ENCODE results near the gene NTN4. TPM values are rescaled to one million over a fixed set of nuclear protein-coding genes. Genes with fewer than 3 reads are reported as not detected.

The NTN4 gene
- total and polyA plus RNA-seq, 10 of the 15 experiments (the other 5 are each of a cell fraction or from before 2014, with no cell fraction given), result 0.15 TPM; not detected in 9

DNA sequence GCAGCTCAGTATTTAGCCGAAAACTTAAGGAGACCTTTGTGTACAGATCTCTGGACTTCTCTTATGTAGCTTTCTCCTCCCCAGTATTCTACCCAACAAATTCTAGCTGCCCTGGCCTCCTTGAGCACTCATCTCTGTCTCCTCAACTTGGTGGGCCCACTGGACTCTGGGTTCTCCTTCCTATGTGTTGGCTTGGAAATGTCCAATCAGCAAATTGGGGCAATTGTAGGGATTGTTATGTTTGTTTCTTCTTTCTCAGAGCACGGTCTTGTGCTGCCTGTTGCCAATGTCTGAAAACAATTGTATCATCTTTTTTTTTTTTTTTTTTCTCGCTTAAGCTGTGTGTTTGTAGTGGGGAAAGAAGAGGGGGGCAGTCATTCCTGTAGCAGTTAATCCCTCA is 30.2 kb downstream of the NTN4 start (continued):
- TF ChIP-seq PML (IDR thresholded peaks at IDR 0.05; ENCODE audit: low read length) (no peak), ZNF217 (IDR thresholded peaks at IDR 0.05) (no peak), SMAD5 (IDR thresholded peaks at IDR 0.05; ENCODE audit: low read depth) (no peak), YBX1 (IDR thresholded peaks at IDR 0.05) (no peak)
- TF ChIP-seq, protein P1, sequence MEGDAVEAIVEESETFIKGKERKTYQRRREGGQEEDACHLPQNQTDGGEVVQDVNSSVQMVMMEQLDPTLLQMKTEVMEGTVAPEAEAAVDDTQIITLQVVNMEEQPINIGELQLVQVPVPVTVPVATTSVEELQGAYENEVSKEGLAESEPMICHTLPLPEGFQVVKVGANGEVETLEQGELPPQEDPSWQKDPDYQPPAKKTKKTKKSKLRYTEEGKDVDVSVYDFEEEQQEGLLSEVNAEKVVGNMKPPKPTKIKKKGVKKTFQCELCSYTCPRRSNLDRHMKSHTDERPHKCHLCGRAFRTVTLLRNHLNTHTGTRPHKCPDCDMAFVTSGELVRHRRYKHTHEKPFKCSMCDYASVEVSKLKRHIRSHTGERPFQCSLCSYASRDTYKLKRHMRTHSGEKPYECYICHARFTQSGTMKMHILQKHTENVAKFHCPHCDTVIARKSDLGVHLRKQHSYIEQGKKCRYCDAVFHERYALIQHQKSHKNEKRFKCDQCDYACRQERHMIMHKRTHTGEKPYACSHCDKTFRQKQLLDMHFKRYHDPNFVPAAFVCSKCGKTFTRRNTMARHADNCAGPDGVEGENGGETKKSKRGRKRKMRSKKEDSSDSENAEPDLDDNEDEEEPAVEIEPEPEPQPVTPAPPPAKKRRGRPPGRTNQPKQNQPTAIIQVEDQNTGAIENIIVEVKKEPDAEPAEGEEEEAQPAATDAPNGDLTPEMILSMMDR (IDR thresholded peaks at IDR 0.05 in 2 of 3, conservative IDR thresholded peaks at IDR 0.05 in 1 of 3; ENCODE audit: control insufficient read depth in 2 of 3, extremely low read depth in 1 of 3, insufficient read depth in 1 of 3, low read depth in 3 of 3, low read length in 3 of 3), result no peak

- H4K20me1 ChIP-seq (ENCODE audit: control insufficient read depth, insufficient read depth), result no peaks in the 10 kb centered on the region
- no peaks in the 10 kb centered on the region for H3K27me3 ChIP-seq (replicated peaks in 1 of 2; ENCODE audit: control insufficient read depth in 2 of 2, insufficient read depth in 2 of 2, low read length in 1 of 2)
- H2AFZ ChIP-seq (ENCODE audit: control insufficient read depth, low read depth, low read length), result no peak overlapping the region
- TF ChIP-seq, protein P2, sequence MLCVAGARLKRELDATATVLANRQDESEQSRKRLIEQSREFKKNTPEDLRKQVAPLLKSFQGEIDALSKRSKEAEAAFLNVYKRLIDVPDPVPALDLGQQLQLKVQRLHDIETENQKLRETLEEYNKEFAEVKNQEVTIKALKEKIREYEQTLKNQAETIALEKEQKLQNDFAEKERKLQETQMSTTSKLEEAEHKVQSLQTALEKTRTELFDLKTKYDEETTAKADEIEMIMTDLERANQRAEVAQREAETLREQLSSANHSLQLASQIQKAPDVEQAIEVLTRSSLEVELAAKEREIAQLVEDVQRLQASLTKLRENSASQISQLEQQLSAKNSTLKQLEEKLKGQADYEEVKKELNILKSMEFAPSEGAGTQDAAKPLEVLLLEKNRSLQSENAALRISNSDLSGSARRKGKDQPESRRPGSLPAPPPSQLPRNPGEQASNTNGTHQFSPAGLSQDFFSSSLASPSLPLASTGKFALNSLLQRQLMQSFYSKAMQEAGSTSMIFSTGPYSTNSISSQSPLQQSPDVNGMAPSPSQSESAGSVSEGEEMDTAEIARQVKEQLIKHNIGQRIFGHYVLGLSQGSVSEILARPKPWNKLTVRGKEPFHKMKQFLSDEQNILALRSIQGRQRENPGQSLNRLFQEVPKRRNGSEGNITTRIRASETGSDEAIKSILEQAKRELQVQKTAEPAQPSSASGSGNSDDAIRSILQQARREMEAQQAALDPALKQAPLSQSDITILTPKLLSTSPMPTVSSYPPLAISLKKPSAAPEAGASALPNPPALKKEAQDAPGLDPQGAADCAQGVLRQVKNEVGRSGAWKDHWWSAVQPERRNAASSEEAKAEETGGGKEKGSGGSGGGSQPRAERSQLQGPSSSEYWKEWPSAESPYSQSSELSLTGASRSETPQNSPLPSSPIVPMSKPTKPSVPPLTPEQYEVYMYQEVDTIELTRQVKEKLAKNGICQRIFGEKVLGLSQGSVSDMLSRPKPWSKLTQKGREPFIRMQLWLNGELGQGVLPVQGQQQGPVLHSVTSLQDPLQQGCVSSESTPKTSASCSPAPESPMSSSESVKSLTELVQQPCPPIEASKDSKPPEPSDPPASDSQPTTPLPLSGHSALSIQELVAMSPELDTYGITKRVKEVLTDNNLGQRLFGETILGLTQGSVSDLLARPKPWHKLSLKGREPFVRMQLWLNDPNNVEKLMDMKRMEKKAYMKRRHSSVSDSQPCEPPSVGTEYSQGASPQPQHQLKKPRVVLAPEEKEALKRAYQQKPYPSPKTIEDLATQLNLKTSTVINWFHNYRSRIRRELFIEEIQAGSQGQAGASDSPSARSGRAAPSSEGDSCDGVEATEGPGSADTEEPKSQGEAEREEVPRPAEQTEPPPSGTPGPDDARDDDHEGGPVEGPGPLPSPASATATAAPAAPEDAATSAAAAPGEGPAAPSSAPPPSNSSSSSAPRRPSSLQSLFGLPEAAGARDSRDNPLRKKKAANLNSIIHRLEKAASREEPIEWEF (IDR thresholded peaks at IDR 0.05; ENCODE audit: insufficient replicate concordance, low read depth, low read length), result no peak
- ATAC-seq, result no peak
- in situ Hi-C loops (cut with MboI) (no loop called here), intact Hi-C loops (cut with micrococcal nuclease; ENCODE audit: unreplicated experiment) (no loop called here)
- no peaks in the 10 kb centered on the region for H3K4me1 ChIP-seq (ENCODE audit: control insufficient read depth, insufficient read depth, low read length)
- no peaks in the 10 kb centered on the region for H3K36me3 ChIP-seq (ENCODE audit: control insufficient read depth in 2 of 2, insufficient read depth in 2 of 2, low read length in 1 of 2)
- H3K4me2 ChIP-seq (ENCODE audit: control insufficient read depth, insufficient read depth), result no peak overlapping the region
- H3K79me2 ChIP-seq (ENCODE audit: control insufficient read depth, insufficient read depth, low read length), result no peaks in the 10 kb centered on the region
- ChIA-PET SMC1A (ENCODE audit: uncharacterized antibody, unreplicated experiment) (no interaction called here), RAD21 (ENCODE audit: unreplicated experiment) (no interaction called here), POLR2A (interaction anchor here (0.7 kb wide), 1 partner anchor 272 kb away, joined by 4 read pairs; no protein-coding TSS in a partner anchor), CTCF (no interaction called here)
- FAIRE-seq, result no peak
- BruUV-seq (replicated peaks), result no TSS peak
- H3K27ac ChIP-seq (ENCODE audit: control insufficient read depth, insufficient read depth), result no peak overlapping the region
- WGBS (ENCODE audit: insufficient coverage, insufficient replicate concordance, low lambda C conversion rate, missing lambda C conversion rate), result 45% methylated on average over 1 of the region's 1 CpG
- no peaks in the 10 kb centered on the region for H3K9me3 ChIP-seq (replicated peaks; ENCODE audit: control insufficient read depth, insufficient read depth, low read length)
- no peak overlapping the region for H3K4me3 ChIP-seq
- no peak overlapping the region for H3K9ac ChIP-seq (ENCODE audit: control insufficient read depth, insufficient read depth, low read length)
- DNase-seq (ENCODE audit: low read depth, low spot score), result no peak
Observed at GRCh38 chr12:95759718-95760117, 30.8 kb downstream of the NTN4 start.
